ENCODE measurements around the gene PIGU.
"Not testable (repeated sequence)": the region's sequence is repeated elsewhere in the genome, so short reads cannot be mapped to it uniquely, and the experiment has no call there.

PIGU gene, protein sequence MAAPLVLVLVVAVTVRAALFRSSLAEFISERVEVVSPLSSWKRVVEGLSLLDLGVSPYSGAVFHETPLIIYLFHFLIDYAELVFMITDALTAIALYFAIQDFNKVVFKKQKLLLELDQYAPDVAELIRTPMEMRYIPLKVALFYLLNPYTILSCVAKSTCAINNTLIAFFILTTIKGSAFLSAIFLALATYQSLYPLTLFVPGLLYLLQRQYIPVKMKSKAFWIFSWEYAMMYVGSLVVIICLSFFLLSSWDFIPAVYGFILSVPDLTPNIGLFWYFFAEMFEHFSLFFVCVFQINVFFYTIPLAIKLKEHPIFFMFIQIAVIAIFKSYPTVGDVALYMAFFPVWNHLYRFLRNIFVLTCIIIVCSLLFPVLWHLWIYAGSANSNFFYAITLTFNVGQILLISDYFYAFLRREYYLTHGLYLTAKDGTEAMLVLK

DNA sequence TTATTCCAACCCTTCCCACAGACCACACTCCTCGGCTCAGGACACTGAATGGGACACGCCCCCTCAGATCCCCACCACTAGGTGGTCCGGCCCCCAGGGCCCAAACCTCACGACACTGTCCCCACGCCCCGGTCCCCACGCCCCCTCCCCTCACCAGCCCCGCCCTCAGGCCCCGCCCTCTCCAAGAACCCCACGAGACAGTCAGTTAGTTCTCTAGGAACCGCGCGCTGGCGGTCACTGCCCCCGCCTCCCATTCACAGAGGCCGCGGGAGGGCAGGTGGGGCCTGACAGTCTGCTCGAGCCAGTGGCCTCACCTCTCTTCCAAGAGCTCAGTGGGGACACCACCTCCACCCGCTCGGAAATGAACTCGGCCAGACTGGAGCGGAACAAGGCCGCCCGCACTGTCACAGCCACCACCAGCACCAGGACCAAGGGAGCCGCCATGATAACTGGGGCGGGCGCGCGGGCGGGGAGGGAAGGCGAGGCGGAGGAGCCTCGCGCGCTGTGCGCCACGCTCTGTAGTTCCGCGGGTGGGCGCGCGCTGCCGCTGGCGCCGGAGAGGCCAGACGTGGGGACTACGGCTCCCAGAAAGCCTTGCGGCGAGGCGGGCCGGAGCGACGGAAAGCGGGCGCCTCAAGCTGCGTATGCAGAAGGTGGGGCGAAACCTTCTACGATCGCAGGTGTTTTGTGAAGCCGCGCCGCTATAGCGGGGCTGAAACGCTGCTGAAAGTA, at the start of gene PIGU:
Gene PIGU, minus strand, starts transcription at position 451 of the 732 bp plus-strand sequence. Its CDS starts 7 bp downstream, at position 444.
- DNase-seq = peak; percentile 96

DNA sequence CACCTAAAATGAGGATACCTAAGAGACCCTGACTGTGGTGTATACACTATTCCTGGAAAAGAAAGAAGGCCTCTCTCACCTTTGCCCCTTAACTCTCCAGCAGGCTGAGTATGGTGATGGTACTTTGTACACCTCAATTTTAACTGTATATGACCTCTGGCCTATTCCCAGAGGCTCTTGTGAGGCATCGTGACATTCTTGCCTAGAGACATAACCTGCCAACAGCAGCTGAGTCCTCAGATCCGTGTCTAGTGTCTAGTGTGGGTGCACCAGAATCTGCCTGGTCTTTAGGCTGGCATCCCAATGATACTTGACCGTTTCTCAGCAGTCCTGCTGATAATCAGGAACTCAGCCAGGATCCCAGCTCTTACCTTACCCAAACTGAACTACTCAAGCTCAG, 47.3 kb upstream of the PIGU start:
- no peak for DNase-seq

GRCh38 chr20:34722560-34722959, 45.7 kb upstream of the PIGU start:
- DNase-seq = not testable (repeated sequence)

DNA sequence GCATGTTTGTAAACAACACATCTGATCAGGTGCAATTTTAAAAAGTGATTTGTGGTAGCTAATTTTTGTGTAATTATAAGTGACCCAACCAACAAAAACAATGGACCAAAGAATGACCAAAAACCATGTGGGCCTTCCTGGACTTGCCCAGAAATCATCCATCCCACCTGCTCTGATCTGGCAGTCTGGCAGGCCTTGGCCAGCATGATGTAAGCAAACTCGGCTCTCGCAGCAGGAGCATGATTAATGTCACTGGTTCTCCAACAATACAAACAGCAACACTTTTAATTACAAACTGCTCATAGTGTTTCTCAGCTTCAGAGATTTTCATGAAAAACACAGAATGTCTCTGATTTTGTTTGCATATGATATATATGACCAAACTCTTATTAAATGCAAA, 43.4 kb upstream of the PIGU start:
- DNase-seq = peak; percentile 68

DNA sequence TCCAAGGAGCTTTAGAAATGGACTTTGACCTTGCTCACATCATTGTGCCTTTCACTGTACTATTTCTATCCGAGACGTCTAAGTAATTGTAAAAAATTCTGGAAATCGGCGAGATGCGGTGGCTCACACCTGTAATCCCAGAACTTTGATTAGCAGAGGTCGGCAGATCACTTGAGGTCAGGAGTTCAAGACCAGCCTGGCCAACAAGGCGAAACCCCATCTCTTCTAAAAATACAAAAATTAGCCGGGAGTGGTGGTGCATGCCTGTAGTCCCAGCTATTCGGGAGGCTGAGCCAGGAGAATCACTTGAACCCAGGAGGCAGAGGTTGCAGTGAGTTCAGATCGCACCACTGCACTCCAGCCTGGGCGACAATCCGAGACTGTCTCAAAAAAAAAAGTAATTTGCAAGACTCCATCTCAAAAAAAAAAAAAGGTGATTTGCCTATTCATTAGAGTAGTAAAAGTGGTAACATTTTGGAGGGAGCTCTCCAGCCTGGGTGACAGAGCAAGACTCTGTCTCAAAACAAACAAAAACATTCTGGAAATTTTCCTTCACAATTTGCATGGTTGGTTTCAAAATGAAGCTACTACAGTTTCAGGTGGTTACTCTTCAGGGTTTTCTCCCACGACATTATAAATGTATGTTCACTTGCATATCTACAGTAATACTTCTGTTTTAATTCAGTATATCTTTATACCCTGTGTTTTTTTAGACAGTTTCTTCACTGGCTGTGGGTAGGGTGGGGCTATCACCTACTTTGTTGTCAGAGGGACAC, 42.5 kb upstream of the PIGU start:
- DNase-seq = not testable (repeated sequence)

- DNase-seq = no peak
These were observed 40.6 kb upstream of the PIGU start for GRCh38 chr20:34717230-34718095.

DNA sequence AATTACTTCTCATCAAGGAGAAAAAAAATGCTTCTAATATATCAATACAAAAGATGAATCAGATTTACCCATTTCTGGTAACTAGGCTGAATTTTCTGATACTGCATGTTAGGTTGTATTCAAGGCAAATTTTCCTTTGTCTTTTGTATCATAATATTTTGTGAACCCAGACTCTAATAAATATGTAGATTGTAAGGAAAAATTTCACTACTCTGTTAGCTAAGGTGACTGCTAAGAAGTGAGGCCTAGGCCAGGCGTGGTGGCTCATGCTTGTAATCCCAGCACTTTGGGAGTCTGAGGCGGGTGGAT, 40.0 kb upstream of the PIGU start:
- no peak for DNase-seq

- DNase-seq = no peak
These were observed 38.5 kb upstream of the PIGU start for GRCh38 chr20:34715384-34715783.

GRCh38 chr20:34713944-34714515, 37.1 kb upstream of the PIGU start:
- DNase-seq = not testable (repeated sequence)

DNA sequence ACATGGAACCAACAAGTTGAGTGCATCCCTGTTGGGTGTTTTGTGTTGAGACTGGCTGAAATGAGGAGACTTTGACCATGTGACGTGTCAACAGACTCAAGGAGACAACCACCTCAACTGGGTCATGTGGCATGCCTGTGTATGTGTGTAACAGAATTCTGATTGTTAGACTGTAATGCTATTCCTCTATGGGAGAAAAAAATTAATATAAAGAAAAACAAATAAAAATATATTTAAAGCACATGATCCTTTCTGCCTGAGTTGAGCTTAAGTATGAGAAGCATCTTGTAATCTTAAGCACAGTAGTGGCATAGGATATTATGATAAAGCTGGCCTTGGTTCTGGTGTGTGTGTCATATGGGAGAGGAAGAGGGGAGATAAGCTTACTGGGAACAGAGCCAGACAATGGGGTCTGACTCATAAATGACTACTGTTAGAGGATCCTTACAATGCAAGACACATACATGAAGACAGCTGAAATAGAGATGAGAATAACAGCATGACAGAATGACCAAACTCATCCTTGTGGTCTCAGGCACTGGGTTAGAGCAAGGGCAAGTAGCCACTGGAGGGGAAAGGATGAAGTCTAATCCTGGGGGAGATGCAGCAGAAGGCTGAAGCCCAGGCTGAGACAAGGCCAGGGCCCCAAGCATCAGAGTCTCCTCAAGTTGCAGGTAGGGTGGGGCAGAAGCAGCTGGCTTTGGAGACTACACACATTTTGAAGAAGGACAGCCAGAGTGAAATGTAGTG, 36.5 kb upstream of the PIGU start:
- no peak for DNase-seq

DNA sequence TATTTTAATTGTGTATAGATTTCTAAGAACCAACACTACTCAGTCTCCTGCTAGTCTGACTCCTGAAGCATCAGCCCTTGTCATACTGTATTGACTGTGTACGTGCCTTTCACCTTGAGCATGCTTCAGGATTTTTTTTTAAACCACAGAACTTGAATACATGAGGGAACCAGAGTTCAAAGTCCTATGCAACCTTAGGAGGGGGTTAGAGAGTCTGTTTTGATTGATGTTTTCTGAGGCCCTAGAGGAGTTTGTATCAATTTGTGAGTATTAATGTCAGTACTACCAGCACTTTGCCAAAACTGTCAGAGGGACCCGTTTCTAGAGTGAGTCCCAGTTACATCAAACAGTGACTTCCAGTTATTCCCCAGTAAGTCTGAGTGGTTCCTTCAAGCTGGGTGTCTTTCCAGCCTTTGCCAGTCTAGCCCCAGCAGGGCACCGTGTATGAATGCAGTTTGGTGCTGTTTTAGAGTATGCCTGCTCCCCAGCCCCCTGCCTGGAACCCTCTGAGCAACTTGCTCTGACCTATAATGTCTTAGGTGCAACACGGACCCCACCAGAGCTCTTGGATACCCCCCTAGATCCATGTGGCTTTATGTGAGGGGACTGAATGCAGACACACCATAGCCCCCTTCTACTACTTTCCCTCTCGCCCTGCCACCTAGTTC, 35.8 kb upstream of the PIGU start:
- no peak for DNase-seq

DNA sequence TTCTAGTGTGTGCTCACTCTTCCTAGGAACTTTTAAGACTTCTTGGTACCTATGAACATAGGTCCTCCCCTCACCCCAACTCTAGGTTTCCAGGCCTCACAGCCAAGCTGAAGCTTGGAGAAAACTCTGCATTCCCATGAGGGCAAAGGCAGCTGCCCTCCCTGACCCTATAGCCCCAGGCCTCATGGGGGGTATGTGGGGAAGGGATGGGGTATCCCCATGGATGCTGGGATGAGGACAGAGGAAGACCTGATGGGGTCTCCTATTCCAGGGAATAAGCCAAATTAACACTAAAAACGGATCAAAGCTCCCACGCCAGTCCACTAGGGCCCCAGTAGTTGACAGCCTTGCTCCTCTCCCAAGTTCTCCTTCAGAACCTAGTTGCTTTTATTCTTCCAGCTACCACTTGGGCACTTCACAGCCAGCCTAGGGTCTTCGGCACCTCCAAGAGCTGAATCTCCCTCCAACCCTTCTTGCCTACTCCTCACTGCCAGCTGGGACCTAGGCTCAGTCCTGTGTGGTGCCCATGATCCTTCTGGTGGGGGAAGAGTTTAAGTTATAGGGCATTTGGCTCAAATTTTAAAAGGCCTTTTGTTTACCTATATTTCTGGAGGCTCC, 35.0 kb upstream of the PIGU start:
- no peak for DNase-seq

GRCh38 chr20:34710861-34711574, 34.1 kb upstream of the PIGU start:
- no peak for DNase-seq

DNA sequence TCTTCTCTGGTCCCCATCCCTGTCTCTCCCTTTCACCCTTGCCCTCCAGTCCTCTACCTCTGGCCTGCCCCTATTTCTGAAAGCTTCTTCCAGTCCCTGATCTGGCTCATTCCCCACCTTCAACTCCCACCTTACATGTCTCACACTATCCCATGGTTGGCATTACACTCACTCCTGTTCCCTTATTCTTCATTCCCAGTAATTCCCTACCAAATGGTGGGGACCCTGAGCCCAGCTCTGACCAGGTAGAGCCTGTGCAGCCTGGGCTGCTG, 33.6 kb upstream of the PIGU start:
- DNase-seq = no peak

DNA sequence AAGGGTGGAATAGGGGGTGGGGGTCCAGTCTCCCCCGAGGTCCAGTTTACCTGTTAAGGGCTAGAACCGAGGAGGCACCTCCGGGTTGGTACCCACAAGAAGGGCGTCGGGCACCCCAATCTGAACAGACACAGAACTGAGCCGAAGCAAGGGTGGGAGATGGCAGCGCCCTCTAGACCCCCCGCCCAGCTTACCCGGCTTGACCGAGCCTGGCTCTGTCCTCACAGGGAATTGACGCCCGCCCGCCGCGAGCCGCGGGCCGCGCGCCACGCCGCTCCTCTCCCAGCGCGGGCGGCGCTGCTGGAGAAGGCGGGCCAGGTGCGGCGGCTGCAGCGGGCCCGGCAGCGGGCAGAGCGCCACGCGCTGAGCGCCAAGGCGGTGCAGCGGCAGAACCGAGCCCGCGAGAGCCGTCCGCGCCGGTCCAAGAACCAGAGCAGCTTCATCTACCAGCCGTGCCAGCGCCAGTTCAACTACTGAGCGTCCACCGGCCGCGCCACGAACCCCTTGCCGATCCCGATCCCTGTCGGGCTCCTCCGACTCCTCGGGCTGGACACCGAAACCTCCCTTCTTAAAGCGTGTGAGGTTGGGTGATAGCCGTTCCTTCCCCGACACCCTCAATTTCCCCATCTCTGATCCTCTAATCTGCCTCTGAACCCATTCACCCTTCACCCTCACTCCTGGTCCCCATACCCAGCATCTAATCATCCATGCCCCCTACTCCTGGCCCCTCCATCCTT, 33.1 kb upstream of the PIGU start:
- peak; percentile 76 for DNase-seq

- peak; percentile 76 for DNase-seq
These were observed 32.3 kb upstream of the PIGU start for GRCh38 chr20:34709044-34709830.

DNA sequence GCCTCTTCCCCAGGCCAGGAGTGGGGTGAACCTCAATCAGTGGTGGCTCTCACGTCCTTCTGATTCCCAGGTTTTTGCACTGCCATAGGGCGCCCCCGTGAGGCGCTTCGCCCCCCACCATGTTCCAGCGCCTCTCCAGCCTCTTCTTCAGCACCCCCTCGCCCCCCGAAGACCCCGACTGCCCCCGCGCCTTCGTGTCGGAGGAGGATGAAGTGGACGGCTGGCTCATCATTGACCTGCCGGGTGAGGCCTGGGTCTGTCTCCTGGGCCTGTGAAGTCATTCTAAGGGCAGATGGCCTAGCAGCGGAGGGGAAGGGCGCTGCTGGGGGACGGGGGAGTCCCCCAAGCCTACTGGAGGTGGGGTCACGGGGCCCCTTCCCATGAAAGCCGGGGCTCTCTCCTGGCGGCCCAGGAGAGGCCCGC, 31.7 kb upstream of the PIGU start:
- DNase-seq = peak; percentile 32
